Loucy (cell line): ENCODE data around the gene EXOSC7.

ENCODE experiments used
- H2AFZ ChIP-seq: fragments of 200-600 bp; sonication (generic); 2 replicates; pipeline ENCODE4 v1.6.0; 2016; ENCODE audit warnings: antibody characterized with exemption, mild to moderate bottlenecking, low read length, moderate library complexity
- H3F3A ChIP-seq: fragments of 200-600 bp; 2 replicates; pipeline ENCODE4 v1.6.0; 2016; ENCODE audit warnings: antibody characterized with exemption, low read depth, mild to moderate bottlenecking
- H3K27me3 ChIP-seq: fragments of 200-600 bp; sonication (generic); 2 replicates; pipeline ENCODE4 v1.6.1; 2014; ENCODE audit warnings: low read length, mild to moderate bottlenecking; ENCODE audit not compliant: insufficient read depth, poor library complexity, severe bottlenecking
- H3K36me3 ChIP-seq: fragments of 200-600 bp; sonication (generic); 2 replicates; pipeline ENCODE4 v1.6.1; 2016; ENCODE audit warnings: low read length; ENCODE audit not compliant: insufficient read depth
- H3K4me1 ChIP-seq: fragments of 200-600 bp; sonication (generic); 2 replicates; pipeline ENCODE4 v1.5.1; 2014; ENCODE audit warnings: low read length, mild to moderate bottlenecking; ENCODE audit not compliant: insufficient read depth, poor library complexity, severe bottlenecking
- H3K4me2 ChIP-seq: fragments of 200-600 bp; sonication (generic); 2 replicates; pipeline ENCODE4 v1.6.0; 2014; ENCODE audit warnings: antibody characterized with exemption, low read length, low read depth, mild to moderate bottlenecking; ENCODE audit not compliant: poor library complexity, severe bottlenecking
- H3K4me3 ChIP-seq: fragments of 200-600 bp; sonication (generic); 2 replicates; pipeline ENCODE4 v1.5.1; 2014; ENCODE audit warnings: low read length, mild to moderate bottlenecking, mixed read lengths; ENCODE audit not compliant: poor library complexity, severe bottlenecking
- H3K79me2 ChIP-seq: fragments of 200-600 bp; sonication (generic); 2 replicates; pipeline ENCODE4 v1.6.1; 2014; ENCODE audit warnings: low read length; ENCODE audit not compliant: insufficient read depth
- H3K9ac ChIP-seq: fragments of 200-600 bp; sonication (generic); 2 replicates; pipeline ENCODE4 v1.6.0; 2014; ENCODE audit warnings: mild to moderate bottlenecking, low read depth, low read length, moderate library complexity; ENCODE audit not compliant: poor library complexity, severe bottlenecking
- H3K9me2 ChIP-seq: fragments of 200-600 bp; sonication (generic); replicated peaks from 2 replicates; pipeline ENCODE4 v1.6.1; 2016; ENCODE audit warnings: low read depth, low read length, mixed read lengths
- H3K9me3 ChIP-seq: fragments of 200-600 bp; sonication (generic); 2 replicates; pipeline ENCODE4 v1.6.1; 2014; ENCODE audit warnings: mild to moderate bottlenecking, antibody characterized with exemption, low read length, low read depth; ENCODE audit not compliant: insufficient read depth
- H4K20me1 ChIP-seq: fragments of 200-600 bp; sonication (generic); 2 replicates; pipeline ENCODE4 v1.6.0; 2014; ENCODE audit warnings: antibody characterized with exemption, low read length, mild to moderate bottlenecking; ENCODE audit not compliant: insufficient read depth, poor library complexity, severe bottlenecking
- CTCF ChIP-seq: fragments of 200-600 bp; sonication (generic); conservative IDR thresholded peaks from 2 replicates; pipeline ENCODE4 v1.5.1; 2014; ENCODE audit warnings: mild to moderate bottlenecking, antibody characterized with exemption, low read length
- EZH2phosphoT487 ChIP-seq: fragments of 200-600 bp; IDR thresholded peaks from 2 replicates; pipeline ENCODE4 v1.6.1; 2018; ENCODE audit warnings: antibody characterized with exemption, mild to moderate bottlenecking, moderate library complexity, borderline replicate concordance

The EXOSC7 gene

GRCh38 chr3:45011756-45012508 is 35.9 kb downstream of the EXOSC7 start:
- Histone ChIP-seq H3K9ac (no peak overlapping the region), H3K36me3 (peaks cover 58% of the 10 kb centered on the region), H3F3A (no peaks in the 10 kb centered on the region), H3K4me1 (no peaks in the 10 kb centered on the region), H3K9me3 (no peaks in the 10 kb centered on the region), H3K27me3 (no peaks in the 10 kb centered on the region), H3K79me2 (no peaks in the 10 kb centered on the region), H2AFZ (no peak overlapping the region), H3K4me2 (no peak overlapping the region), H3K9me2 (no peaks in the 10 kb centered on the region), H4K20me1 (no peaks in the 10 kb centered on the region), H3K4me3 (no peak overlapping the region)
- no peak for TF ChIP-seq EZH2phosphoT487
- TF ChIP-seq CTCF = no peak

- peaks cover 51% of the 10 kb centered on the region for H3K36me3 ChIP-seq
- H3K27me3 ChIP-seq = no peaks in the 10 kb centered on the region
- no peaks in the 10 kb centered on the region for H3K79me2 ChIP-seq
- H3K4me2 ChIP-seq = no peak overlapping the region
- H3K4me3 ChIP-seq = no peak overlapping the region
- H3K4me1 ChIP-seq = no peaks in the 10 kb centered on the region
- TF ChIP-seq EZH2phosphoT487 (no peak), CTCF (no peak)
- H4K20me1 ChIP-seq = no peaks in the 10 kb centered on the region
- H3K9ac ChIP-seq = no peak overlapping the region
- H3K9me2 ChIP-seq = no peaks in the 10 kb centered on the region
- H2AFZ ChIP-seq = no peak overlapping the region
- H3F3A ChIP-seq = no peaks in the 10 kb centered on the region
- no peaks in the 10 kb centered on the region for H3K9me3 ChIP-seq
Observed at GRCh38 chr3:45012577-45012976, 36.5 kb downstream of the EXOSC7 start.

- H2AFZ ChIP-seq = no peak overlapping the region
- H3K9ac ChIP-seq = no peak overlapping the region
- no peak overlapping the region for H3K4me3 ChIP-seq
- H3K9me3 ChIP-seq = no peaks in the 10 kb centered on the region
- no peaks in the 10 kb centered on the region for H4K20me1 ChIP-seq
- no peak overlapping the region for H3K4me2 ChIP-seq
- H3K27me3 ChIP-seq = no peaks in the 10 kb centered on the region
- no peaks in the 10 kb centered on the region for H3K79me2 ChIP-seq
- TF ChIP-seq EZH2phosphoT487 (no peak), CTCF (no peak)
- H3K4me1 ChIP-seq = peaks cover 7% of the 10 kb centered on the region
- no peaks in the 10 kb centered on the region for H3K9me2 ChIP-seq
- no peaks in the 10 kb centered on the region for H3F3A ChIP-seq
- peaks cover 15% of the 10 kb centered on the region; the same call in 1 of the 2 replicates for H3K36me3 ChIP-seq
Observed at GRCh38 chr3:45016916-45017315, 40.9 kb downstream of the EXOSC7 start.
